ENCODE results near the gene TAS2R60. TPM values are rescaled to one million over a fixed set of nuclear protein-coding genes. Genes with fewer than 3 reads are reported as not detected.
"Not testable (repeated sequence)": the region's sequence is repeated elsewhere in the genome, so short reads cannot be mapped to it uniquely, and the experiment has no call there.

The TAS2R60 gene
- total RNA-seq, 2 experiments from 2014 or later = not detected

GRCh38 chr7:143413123-143413522 lies 30.1 kb upstream of the TAS2R60 start:
- Mint-ChIP-seq H3K9me3 (ENCODE audit: low read depth) (no peaks in the 10 kb centered on the region), H3K4me3 (no peak overlapping the region), H3K36me3 (ENCODE audit: low read depth) (no peaks in the 10 kb centered on the region), H3K4me1 (peaks cover 24% of the 10 kb centered on the region), H3K27me3 (no peaks in the 10 kb centered on the region), H3K27ac (no peak overlapping the region)
- ChIA-PET POLR2A (no interaction called here), CTCF (interaction anchor here (0.9 kb wide), 1 partner anchor 173 kb away, joined by 3 read pairs; no protein-coding TSS in a partner anchor)
- DNase-seq (no peak), ATAC-seq (no peak)
- intact Hi-C loops (cut with DNase I, micrococcal nuclease) = loop anchor here in 1 of 2 experiments (10.0 kb wide), 1 partner anchor 408 kb away; no protein-coding TSS in a partner anchor

- H3K4me3 Mint-ChIP-seq; H3K36me3 Mint-ChIP-seq (ENCODE audit: low read depth); ATAC-seq; H3K27me3 Mint-ChIP-seq; DNase-seq; H3K9me3 Mint-ChIP-seq (ENCODE audit: low read depth); H3K27ac Mint-ChIP-seq; POLR2A ChIA-PET: not testable (repeated sequence)
- peaks cover 13% of the 10 kb centered on the region for H3K4me1 Mint-ChIP-seq
- CTCF ChIA-PET = interaction anchor here (0.5 to 3.7 kb wide), 11 partner anchors 10 to 642 kb away, joined by 3 to 54 read pairs (median 3); no protein-coding TSS in a partner anchor
- intact Hi-C loops (cut with DNase I, micrococcal nuclease) = loop anchor here (5.0 to 10.0 kb wide), 2 partner anchors 108 to 410 kb away; no protein-coding TSS in a partner anchor
Measured at GRCh38 chr7:143415209-143415608, 28.0 kb upstream of the TAS2R60 start.

GRCh38 chr7:143415742-143416397 lies 27.4 kb upstream of the TAS2R60 start:
- no peak for ATAC-seq
- POLR2A ChIA-PET = no interaction called here
- Mint-ChIP-seq H3K27me3 (no peaks in the 10 kb centered on the region), H3K27ac (no peak overlapping the region), H3K4me1 (peaks cover 8% of the 10 kb centered on the region), H3K36me3 (ENCODE audit: low read depth) (peaks cover 6% of the 10 kb centered on the region), H3K9me3 (ENCODE audit: low read depth) (peaks cover 2% of the 10 kb centered on the region), H3K4me3 (no peak overlapping the region)
- DNase-seq = no peak
- intact Hi-C loops (cut with DNase I, micrococcal nuclease) = loop anchor here (1.0 to 10.0 kb wide), 5 partner anchors 35 to 411 kb away; partner anchors contain the start of gene ZYX (in 1 of the 2)
- CTCF ChIA-PET = interaction anchor here (0.6 to 3.7 kb wide), 17 partner anchors 9 to 201 kb away, joined by 3 to 54 read pairs (median 4); no protein-coding TSS in a partner anchor

- CTCF ChIA-PET = interaction anchor here (0.7 to 3.7 kb wide), 25 partner anchors 8 to 201 kb away, joined by 3 to 54 read pairs (median 4); no protein-coding TSS in a partner anchor
- H3K36me3 Mint-ChIP-seq (ENCODE audit: low read depth) = peaks cover 6% of the 10 kb centered on the region
- peak; percentile 45 for ATAC-seq
- POLR2A ChIA-PET = no interaction called here
- peaks cover 8% of the 10 kb centered on the region for H3K4me1 Mint-ChIP-seq
- peaks cover 2% of the 10 kb centered on the region for H3K9me3 Mint-ChIP-seq (ENCODE audit: low read depth)
- H3K4me3 Mint-ChIP-seq = no peak overlapping the region
- no peak overlapping the region for H3K27ac Mint-ChIP-seq
- intact Hi-C loops (cut with DNase I, micrococcal nuclease) = loop anchor here (1.0 to 10.0 kb wide), 5 partner anchors 36 to 412 kb away; partner anchors contain the start of gene ZYX (in 1 of the 2)
- DNase-seq = no peak
- H3K27me3 Mint-ChIP-seq = no peaks in the 10 kb centered on the region
Measured at GRCh38 chr7:143416565-143417149, 26.6 kb upstream of the TAS2R60 start.

GRCh38 chr7:143417734-143418383 lies 25.4 kb upstream of the TAS2R60 start:
- H3K4me3 Mint-ChIP-seq = no peak overlapping the region
- DNase-seq = no peak
- no peak overlapping the region for H3K27ac Mint-ChIP-seq
- H3K9me3 Mint-ChIP-seq (ENCODE audit: low read depth) = peaks cover 2% of the 10 kb centered on the region
- ChIA-PET POLR2A (no interaction called here), CTCF (interaction anchor here (0.6 to 3.7 kb wide), 8 partner anchors 13 to 178 kb away, joined by 3 to 54 read pairs (median 6); no protein-coding TSS in a partner anchor)
- peak; percentile 70 for ATAC-seq
- H3K27me3 Mint-ChIP-seq = no peaks in the 10 kb centered on the region
- H3K36me3 Mint-ChIP-seq (ENCODE audit: low read depth) = peaks cover 6% of the 10 kb centered on the region
- intact Hi-C loops (cut with DNase I, micrococcal nuclease) = loop anchor here (2.0 to 10.0 kb wide), 3 partner anchors 37 to 413 kb away; partner anchors contain the start of gene ZYX (in 1 of the 2)
- H3K4me1 Mint-ChIP-seq = peaks cover 8% of the 10 kb centered on the region

- Mint-ChIP-seq H3K27ac (no peak overlapping the region), H3K4me1 (peaks cover 8% of the 10 kb centered on the region), H3K4me3 (no peak overlapping the region), H3K36me3 (ENCODE audit: low read depth) (peaks cover 8% of the 10 kb centered on the region), H3K27me3 (no peaks in the 10 kb centered on the region), H3K9me3 (ENCODE audit: low read depth) (peaks cover 2% of the 10 kb centered on the region)
- intact Hi-C loops (cut with DNase I, micrococcal nuclease) = loop anchor here (5.0 to 10.0 kb wide), 2 partner anchors 112 to 414 kb away; no protein-coding TSS in a partner anchor
- ATAC-seq (no peak), DNase-seq (no peak)
- ChIA-PET CTCF (interaction anchor here (0.7 to 3.2 kb wide), 4 partner anchors 11 to 178 kb away, joined by 3 to 15 read pairs (median 4); no protein-coding TSS in a partner anchor), POLR2A (no interaction called here)
Measured at GRCh38 chr7:143418681-143419458, 24.4 kb upstream of the TAS2R60 start.

GRCh38 chr7:143419880-143420279 lies 23.4 kb upstream of the TAS2R60 start:
- H3K4me3 Mint-ChIP-seq = no peak overlapping the region
- ATAC-seq (no peak), DNase-seq (no peak)
- H3K9me3 Mint-ChIP-seq (ENCODE audit: low read depth) = peaks cover 2% of the 10 kb centered on the region
- ChIA-PET POLR2A (no interaction called here), CTCF (interaction anchor here (1.0 to 1.5 kb wide), 2 partner anchors 40 to 120 kb away, joined by 3 to 5 read pairs; no protein-coding TSS in a partner anchor)
- H3K27me3 Mint-ChIP-seq = no peaks in the 10 kb centered on the region
- H3K4me1 Mint-ChIP-seq = peaks cover 8% of the 10 kb centered on the region
- intact Hi-C loops (cut with DNase I, micrococcal nuclease) = loop anchor here (5.0 to 10.0 kb wide), 2 partner anchors 113 to 415 kb away; no protein-coding TSS in a partner anchor
- H3K36me3 Mint-ChIP-seq (ENCODE audit: low read depth) = peaks cover 8% of the 10 kb centered on the region
- H3K27ac Mint-ChIP-seq = no peak overlapping the region

- CTCF ChIA-PET = interaction anchor here (0.6 to 1.5 kb wide), 3 partner anchors 41 to 121 kb away, joined by 3 to 5 read pairs (median 3); no protein-coding TSS in a partner anchor
- H3K27me3 Mint-ChIP-seq; ATAC-seq; H3K4me3 Mint-ChIP-seq; H3K4me1 Mint-ChIP-seq; POLR2A ChIA-PET; H3K27ac Mint-ChIP-seq; H3K9me3 Mint-ChIP-seq (ENCODE audit: low read depth); H3K36me3 Mint-ChIP-seq (ENCODE audit: low read depth); DNase-seq; intact Hi-C loops (cut with DNase I, micrococcal nuclease): not testable (repeated sequence)
Measured at GRCh38 chr7:143420624-143421023, 22.6 kb upstream of the TAS2R60 start.

- ATAC-seq = no peak
- CTCF ChIA-PET = interaction anchor here (0.7 to 1.1 kb wide), 3 partner anchors 47 to 179 kb away, joined by 3 to 4 read pairs (median 3); no protein-coding TSS in a partner anchor
Measured at GRCh38 chr7:143422033-143422432, 21.2 kb upstream of the TAS2R60 start.

GRCh38 chr7:143424476-143424875 lies 18.8 kb upstream of the TAS2R60 start:
- not testable (repeated sequence) for ATAC-seq

More at GRCh38 chr7:143422033-143422432, 21.2 kb upstream of the TAS2R60 start:
- Mint-ChIP-seq H3K4me1 (peaks cover 11% of the 10 kb centered on the region), H3K36me3 (ENCODE audit: low read depth) (peaks cover 8% of the 10 kb centered on the region), H3K9me3 (ENCODE audit: low read depth) (peaks cover 2% of the 10 kb centered on the region), H3K27me3 (no peaks in the 10 kb centered on the region), H3K27ac (no peak overlapping the region), H3K4me3 (no peak overlapping the region)
- intact Hi-C loops (cut with DNase I, micrococcal nuclease) = no loop called here
- no peak for DNase-seq
- POLR2A ChIA-PET = no interaction called here

More at GRCh38 chr7:143424476-143424875, 18.8 kb upstream of the TAS2R60 start:
- DNase-seq; H3K4me3 Mint-ChIP-seq; POLR2A ChIA-PET; intact Hi-C loops (cut with DNase I, micrococcal nuclease); H3K36me3 Mint-ChIP-seq (ENCODE audit: low read depth); H3K4me1 Mint-ChIP-seq; H3K9me3 Mint-ChIP-seq (ENCODE audit: low read depth); H3K27ac Mint-ChIP-seq; H3K27me3 Mint-ChIP-seq: not testable (repeated sequence)
- CTCF ChIA-PET = interaction anchor here (0.5 to 1.4 kb wide), 3 partner anchors 7 to 44 kb away, joined by 4 to 6 read pairs (median 4); no protein-coding TSS in a partner anchor

All from activated CD4-positive, alpha-beta T cell treated with anti-CD3 and anti-CD28 coated beads for 36 hours (primary cell).